Measurements from ENCODE around the gene LSM7.
"Not testable (repeated sequence)": the region's sequence is repeated elsewhere in the genome, so short reads cannot be mapped to it uniquely, and the experiment has no call there.

DNA sequence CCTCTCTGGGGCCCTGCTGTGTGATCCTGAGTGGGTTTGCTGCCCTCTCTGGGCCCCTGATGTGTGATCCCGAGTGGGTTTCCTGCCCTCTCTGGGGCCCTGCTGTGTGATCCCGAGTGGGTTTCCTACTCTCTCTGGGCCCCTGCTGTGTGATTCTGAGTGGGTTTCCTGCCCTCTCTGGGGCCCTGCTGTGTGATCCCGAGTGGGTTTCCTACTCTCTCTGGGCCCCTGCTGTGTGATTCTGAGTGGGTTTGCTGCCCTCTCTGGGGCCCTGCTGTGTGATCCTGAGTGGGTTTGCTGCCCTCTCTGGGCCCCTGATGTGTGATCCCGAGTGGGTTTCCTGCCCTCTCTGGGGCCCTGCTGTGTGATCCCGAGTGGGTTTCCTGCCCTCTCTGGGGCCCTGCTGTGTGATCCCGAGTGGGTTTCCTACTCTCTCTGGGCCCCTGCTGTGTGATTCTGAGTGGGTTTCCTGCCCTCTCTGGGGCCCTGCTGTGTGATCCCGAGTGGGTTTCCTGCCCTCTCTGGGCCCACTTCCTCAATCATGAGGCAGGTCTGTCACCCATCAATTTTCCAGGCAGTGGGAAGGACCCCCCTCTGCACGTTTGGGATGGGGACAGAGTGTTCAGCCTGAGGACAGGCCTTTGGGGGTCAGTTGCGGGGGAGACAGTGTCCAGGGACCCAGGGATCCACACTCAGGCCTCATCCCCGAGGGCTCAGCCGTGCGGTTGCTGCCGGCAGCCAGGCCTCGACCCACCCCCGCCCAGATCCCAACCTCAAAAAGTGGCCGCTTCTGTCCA lies 46.9 kb downstream of the LSM7 start:
- TF ChIP-seq, protein P1, sequence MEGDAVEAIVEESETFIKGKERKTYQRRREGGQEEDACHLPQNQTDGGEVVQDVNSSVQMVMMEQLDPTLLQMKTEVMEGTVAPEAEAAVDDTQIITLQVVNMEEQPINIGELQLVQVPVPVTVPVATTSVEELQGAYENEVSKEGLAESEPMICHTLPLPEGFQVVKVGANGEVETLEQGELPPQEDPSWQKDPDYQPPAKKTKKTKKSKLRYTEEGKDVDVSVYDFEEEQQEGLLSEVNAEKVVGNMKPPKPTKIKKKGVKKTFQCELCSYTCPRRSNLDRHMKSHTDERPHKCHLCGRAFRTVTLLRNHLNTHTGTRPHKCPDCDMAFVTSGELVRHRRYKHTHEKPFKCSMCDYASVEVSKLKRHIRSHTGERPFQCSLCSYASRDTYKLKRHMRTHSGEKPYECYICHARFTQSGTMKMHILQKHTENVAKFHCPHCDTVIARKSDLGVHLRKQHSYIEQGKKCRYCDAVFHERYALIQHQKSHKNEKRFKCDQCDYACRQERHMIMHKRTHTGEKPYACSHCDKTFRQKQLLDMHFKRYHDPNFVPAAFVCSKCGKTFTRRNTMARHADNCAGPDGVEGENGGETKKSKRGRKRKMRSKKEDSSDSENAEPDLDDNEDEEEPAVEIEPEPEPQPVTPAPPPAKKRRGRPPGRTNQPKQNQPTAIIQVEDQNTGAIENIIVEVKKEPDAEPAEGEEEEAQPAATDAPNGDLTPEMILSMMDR (IDR thresholded peaks at IDR 0.05) = not testable (repeated sequence)
- TF ChIP-seq POLR2A (IDR thresholded peaks at IDR 0.05) = not testable (repeated sequence)
